Measurements from ENCODE around the gene COBL. TPM values are rescaled to one million over a fixed set of nuclear protein-coding genes. Genes with fewer than 3 reads are reported as not detected.

Gene COBL
- total RNA-seq, 1 experiment from 2014 or later, result 0.04 TPM

DNA sequence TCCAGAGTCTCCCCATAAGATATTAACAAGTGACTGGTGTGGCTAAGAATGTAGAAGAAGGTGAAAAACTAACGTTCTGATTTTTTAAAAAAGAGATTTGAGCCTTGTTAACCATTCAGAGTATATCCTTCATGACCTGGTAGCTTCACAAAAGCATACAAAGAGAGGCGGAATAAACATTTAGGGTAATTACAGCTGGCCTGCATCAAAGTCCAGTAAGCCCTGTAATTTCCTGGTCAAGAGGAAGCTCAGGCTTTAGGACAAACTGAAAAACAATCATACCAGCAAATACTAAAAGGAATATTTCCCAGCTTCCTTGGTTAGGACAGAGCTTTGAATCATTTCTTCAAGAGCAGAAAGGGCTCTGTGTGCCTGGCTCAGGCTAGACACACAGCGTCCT is 165.2 kb downstream of the COBL start:
- Histone ChIP-seq H3K27ac (no peak overlapping the region), H3K4me1 (no peaks in the 10 kb centered on the region), H3K4me3 (no peak overlapping the region), H3K27me3 (peaks cover 11% of the 10 kb centered on the region; the same call in 1 of the 2 replicates), H3K36me3 (no peaks in the 10 kb centered on the region), H3K9me3 (replicated peaks) (no peaks in the 10 kb centered on the region)
- no peak for DNase-seq

DNA sequence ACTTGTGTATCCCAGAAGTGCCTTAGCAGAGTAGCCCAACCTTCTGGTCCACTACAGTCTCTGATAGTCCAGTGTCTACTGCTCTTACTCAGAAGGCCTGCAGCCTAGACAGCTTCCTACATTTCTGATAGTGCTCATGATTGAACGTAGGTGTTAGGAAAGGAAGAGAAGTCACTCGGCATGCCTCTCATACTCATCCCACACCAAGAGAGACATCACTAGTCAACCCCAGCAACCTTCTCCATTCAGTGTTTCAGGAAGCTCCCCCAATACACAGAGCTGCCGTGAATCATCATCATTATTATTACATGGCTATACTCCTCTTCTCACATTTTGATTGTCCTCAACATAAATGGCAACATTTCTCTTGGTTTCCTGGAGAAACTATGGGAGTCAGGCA is 166.4 kb downstream of the COBL start:
- no peaks in the 10 kb centered on the region for H3K9me3 ChIP-seq (replicated peaks)
- DNase-seq, result no peak
- no peaks in the 10 kb centered on the region for H3K4me1 ChIP-seq
- peaks cover 11% of the 10 kb centered on the region; the same call in 1 of the 2 replicates for H3K27me3 ChIP-seq
- no peaks in the 10 kb centered on the region for H3K36me3 ChIP-seq
- H3K27ac ChIP-seq, result no peak overlapping the region
- no peak overlapping the region for H3K4me3 ChIP-seq

DNA sequence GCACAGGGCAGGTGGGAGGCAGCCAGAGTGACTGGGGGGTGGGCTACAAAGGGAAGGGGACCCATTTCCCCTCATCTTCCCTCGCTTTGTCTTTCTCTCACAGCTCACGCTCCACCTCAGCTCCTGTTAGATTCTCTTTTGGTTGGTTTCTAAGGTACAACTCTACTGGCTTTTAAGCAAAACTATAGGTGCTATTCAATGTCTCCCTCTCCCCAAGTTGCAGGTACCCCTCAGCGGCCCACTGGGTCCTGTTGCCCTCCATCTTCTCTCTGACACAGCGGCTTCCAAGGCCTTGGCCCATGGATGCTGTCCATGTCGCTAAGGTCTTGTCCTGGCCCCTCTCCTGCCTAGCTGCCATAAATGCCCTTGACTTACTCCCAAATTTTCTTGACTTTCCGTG is 168.4 kb downstream of the COBL start:
- Histone ChIP-seq H3K4me3 (no peak overlapping the region), H3K27ac (no peak overlapping the region), H3K4me1 (no peaks in the 10 kb centered on the region)

DNA sequence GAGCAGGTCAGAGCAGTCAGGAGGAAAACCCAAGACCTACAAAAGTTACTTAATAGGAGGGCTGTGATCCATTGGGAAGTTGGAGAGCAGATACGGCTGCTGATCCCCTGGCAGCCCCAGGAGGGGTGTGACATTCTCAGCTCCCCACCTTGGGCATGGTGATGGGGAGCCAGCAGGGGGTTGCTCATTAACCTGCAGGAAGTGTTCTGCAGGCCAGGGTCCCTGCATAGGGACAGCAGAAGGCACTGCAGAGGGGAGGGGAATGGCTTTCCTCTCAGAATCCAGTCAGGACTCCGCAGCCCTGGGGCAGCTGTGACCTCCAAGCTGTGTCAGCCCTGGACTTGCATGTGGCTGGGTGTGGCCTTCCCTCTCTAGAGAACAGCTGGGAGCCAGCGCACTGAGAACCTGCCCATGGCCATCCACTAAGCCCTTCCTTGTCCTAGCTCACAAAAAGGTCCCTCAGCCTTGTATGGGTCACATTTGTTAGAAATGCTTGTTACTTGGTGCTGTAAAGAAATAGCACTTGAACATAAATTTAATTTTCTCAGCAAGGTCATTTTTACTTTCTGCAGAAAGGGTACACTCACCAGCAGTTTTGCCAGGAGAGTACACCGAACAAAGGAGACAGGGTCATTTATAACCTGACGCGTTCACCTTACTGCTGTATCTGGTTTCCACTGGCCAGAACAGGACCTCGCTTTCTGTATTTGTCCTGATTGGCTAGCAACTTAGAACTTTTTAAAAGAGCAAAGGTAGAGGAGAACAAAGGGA is 169.6 kb downstream of the COBL start:
- Histone ChIP-seq H3K27me3 (peaks cover 3% of the 10 kb centered on the region; the same call in 1 of the 2 replicates), H3K27ac (no peak overlapping the region), H3K4me1 (no peaks in the 10 kb centered on the region), H3K4me3 (no peak overlapping the region), H3K36me3 (no peaks in the 10 kb centered on the region), H3K9me3 (replicated peaks) (no peaks in the 10 kb centered on the region)
- DNase-seq, result no peak

More for the DNA sequence above, 168.4 kb downstream of the COBL start:
- H3K27me3 ChIP-seq, result peaks cover 4% of the 10 kb centered on the region; the same call in 1 of the 2 replicates
- DNase-seq, result no peak
- no peaks in the 10 kb centered on the region for H3K36me3 ChIP-seq
- H3K9me3 ChIP-seq (replicated peaks), result no peaks in the 10 kb centered on the region

DNA sequence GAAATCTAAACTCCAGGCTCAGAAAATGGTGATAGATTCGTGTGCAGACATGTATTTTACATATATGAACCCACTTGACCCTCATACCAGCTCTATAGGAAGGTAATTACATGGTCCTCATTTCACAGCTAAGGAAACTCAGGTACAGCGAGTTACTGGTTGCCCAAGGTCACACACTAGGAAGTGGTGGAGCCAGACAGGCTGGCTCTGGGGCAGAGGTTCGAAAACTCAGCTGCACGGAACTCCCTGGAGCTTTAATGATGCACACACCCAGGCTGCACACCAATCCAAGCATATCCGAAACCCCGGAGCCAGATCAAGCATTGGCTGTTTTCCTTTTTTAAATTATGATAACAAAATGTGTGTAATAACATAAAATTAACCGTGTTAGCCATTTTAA is 172.4 kb downstream of the COBL start:
- Histone ChIP-seq H3K4me1 (no peaks in the 10 kb centered on the region), H3K27ac (no peak overlapping the region), H3K36me3 (no peaks in the 10 kb centered on the region), H3K9me3 (replicated peaks) (no peaks in the 10 kb centered on the region), H3K27me3 (peaks cover 3% of the 10 kb centered on the region; the same call in 1 of the 2 replicates), H3K4me3 (no peak overlapping the region)
- no peak for DNase-seq

DNA sequence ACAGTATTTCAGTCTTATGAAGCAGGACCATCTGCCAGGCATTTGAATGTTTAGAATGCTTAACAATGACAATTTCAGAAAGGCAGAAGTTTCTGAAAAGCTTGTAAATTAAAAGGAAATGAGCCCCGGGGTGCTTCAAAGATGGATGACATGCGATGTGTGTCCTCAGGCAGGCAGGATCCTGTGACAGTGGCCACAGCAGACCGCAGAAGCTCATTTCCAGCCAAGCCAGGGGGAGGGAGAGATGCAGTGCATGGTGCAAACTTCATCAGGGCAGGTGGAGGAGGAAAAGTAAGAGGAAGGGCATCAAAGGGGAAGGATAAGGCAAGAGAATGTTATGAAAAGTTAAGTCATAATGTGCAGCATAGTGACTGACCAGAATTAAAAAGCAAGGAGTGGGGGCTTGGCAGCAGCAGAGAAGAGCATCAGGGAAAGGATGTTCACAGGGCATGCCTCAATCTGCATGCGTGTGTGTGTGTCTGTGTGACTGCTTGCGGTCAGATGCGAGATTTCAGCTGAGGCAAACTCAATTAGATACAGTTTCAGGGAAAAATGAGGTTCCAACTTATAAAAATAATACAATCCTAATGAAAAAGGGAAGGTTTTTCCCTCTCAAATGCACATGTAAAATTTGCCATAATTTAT is 173.7 kb downstream of the COBL start:
- no peaks in the 10 kb centered on the region for H3K4me1 ChIP-seq
- H3K27me3 ChIP-seq, result peaks cover 3% of the 10 kb centered on the region; the same call in 1 of the 2 replicates
- no peak overlapping the region for H3K4me3 ChIP-seq
- no peaks in the 10 kb centered on the region for H3K36me3 ChIP-seq
- H3K27ac ChIP-seq, result no peak overlapping the region
- H3K9me3 ChIP-seq (replicated peaks), result no peaks in the 10 kb centered on the region
- DNase-seq, result no peak

DNA sequence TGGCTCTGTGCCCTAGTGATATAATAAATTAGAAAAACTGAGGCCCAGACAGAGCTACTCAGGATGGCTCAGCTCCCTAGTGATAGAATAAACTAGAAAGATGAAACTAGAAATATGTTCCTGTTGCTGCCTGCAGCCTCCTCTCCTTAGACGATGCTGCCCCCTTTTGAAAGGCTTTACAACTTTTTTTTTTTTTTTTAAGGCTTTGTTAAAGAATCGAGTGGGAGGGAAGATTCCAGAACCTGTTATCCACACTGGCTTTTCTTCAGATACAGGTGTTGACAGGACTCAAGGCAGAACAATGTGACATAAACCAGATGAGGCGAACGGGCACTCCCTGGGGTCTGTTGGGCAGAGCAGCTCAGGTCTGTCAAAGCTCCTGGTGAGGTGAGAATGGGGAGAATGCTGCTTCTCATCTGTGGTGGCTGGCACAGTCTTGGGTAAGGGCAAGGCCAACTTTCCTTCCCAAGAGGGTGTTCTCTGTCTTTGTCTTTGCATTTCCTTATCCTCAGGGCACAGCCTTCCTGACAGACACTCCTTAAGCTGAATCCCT is 175.1 kb downstream of the COBL start:
- Histone ChIP-seq H3K27me3 (peaks cover 3% of the 10 kb centered on the region; the same call in 1 of the 2 replicates), H3K4me1 (no peaks in the 10 kb centered on the region), H3K4me3 (no peak overlapping the region), H3K36me3 (no peaks in the 10 kb centered on the region), H3K27ac (no peak overlapping the region), H3K9me3 (replicated peaks) (no peaks in the 10 kb centered on the region)
- peak in 1 of 2 experiments; percentile 17 for DNase-seq

DNA sequence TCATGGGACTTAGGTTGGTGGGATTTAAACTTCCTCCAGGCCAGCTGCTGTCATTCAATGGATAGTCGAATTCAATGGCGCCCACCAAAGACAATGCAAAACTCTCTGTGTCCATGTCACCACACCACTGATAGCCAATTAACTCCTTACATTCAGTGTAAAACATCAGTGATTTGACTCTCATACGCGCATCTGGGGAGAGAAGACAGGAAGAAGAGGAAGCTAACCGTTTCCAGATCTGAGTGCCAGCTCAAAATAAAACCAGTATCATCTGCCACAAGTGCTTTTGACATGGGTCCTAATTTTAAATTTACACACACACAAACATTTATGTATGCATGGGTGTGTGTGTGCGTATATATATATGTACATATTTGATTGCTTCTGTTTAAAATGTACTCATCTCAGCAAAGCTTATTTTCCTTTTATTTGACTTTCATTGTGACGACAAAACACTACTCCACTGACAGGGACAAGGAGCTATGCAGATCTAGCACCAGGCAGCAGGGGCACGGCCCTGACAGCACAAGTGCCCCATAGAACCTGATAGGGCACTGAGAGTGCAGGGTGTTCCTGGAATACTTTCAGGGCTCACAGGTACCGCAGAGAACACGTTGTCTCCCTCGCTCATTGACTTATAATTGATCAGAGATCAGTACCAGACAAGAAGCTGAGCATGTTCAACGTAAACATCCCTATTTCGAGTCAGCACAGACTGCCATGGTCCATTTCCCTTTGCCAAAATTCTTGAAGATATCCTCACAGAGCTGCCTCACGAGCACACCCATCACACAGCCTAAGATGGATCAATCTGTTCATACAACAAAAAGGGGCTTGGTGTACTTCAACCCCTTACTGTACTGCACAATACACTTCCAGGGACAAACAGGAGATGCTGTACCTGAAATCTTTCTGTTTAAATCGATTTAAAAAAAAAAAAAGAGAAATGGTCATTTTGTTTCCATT is 176.1 kb downstream of the COBL start:
- H3K36me3 ChIP-seq, result no peaks in the 10 kb centered on the region
- no peak overlapping the region for H3K27ac ChIP-seq
- no peak for DNase-seq
- H3K27me3 ChIP-seq, result peaks cover 3% of the 10 kb centered on the region; the same call in 1 of the 2 replicates
- H3K4me1 ChIP-seq, result no peaks in the 10 kb centered on the region
- no peak overlapping the region for H3K4me3 ChIP-seq
- H3K9me3 ChIP-seq (replicated peaks), result no peaks in the 10 kb centered on the region

DNA sequence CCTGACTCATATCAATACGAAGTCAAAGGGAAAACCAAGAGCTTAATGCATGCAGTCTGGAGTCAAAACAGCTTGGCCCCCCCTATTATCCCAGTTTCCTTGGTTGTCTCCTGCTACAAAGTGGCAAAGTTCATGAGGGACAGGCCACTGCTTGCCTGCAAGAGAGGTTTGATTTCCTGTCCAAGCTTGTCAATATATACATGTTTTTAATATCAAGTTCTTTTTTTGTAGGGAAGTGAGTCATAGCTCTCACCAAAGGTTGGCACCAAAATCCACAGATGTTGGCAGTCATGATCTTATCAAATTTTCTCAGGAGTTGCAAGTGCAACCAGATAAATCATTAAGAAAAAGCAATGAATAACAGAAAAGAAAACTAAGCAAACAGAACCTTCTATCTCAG is 176.8 kb downstream of the COBL start:
- Histone ChIP-seq H3K27me3 (peaks cover 3% of the 10 kb centered on the region; the same call in 1 of the 2 replicates), H3K27ac (no peak overlapping the region), H3K36me3 (no peaks in the 10 kb centered on the region), H3K4me1 (no peaks in the 10 kb centered on the region), H3K4me3 (no peak overlapping the region), H3K9me3 (replicated peaks) (no peaks in the 10 kb centered on the region)
- no peak for DNase-seq

DNA sequence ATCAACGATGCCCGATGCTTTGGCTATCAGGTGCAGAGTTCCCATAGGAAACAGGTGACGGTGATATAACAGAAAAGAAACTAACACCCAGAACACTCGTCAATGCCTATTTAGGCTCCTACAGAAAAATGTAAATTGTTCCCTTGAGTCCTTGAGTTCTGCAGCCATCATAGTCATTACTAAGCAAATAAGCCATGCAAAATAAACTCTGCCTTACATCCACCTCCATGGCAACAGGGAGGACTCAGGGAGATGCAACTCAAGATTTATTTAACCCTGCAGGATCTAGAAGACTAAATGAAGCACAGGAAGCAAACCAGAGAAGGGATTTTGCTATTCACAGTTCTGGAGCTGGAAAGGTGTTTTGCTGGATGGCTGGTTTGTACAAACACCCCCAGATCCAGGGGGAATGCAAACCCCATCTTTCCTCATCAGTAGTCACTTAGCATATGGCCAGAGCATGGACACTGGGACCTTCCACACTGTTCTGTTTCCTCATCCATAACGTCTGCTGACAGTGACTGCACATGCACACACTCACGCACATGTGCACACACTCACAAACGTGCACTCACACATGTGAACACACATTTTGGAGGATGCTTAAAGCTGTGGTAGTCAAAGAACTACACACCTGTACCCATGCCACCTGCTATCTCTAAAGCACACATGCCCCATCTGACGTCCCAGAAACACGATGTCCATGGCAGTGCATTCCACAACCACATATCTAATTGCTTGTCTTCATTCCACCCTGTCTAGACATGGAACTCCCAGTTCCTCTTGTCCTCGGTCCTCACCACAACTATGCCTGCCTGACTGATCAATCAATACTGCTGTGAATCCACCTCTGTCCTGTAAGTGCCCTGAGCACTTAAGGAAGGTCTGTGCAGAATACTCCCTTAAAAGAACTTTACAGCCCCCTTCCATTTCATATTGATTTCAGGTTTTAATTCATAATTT is 178.2 kb downstream of the COBL start:
- Histone ChIP-seq H3K9me3 (replicated peaks) (no peaks in the 10 kb centered on the region), H3K4me3 (no peak overlapping the region), H3K36me3 (no peaks in the 10 kb centered on the region), H3K4me1 (no peaks in the 10 kb centered on the region), H3K27me3 (peaks cover 3% of the 10 kb centered on the region; the same call in 1 of the 2 replicates), H3K27ac (no peak overlapping the region)
- no peak for DNase-seq

DNA sequence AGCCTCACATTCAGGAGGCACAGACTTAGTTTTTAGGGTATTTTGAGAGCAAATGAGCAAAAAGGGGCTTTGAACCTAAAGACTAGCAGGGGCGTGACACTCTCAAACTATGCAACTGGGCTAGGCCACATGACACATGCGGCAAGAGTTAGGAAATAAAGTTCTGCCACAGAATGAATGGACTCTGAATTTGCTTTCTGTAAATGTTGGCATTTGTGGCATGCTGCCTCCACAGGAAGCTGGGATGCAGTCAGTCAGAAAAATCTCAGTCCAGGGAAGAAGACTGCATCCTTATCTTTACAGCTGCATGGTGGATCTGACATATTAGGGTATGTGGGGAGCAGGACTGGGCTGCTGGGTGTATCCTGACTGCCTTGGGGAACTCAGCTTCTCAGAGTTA is 181.0 kb downstream of the COBL start:
- H3K4me3 ChIP-seq, result no peak overlapping the region
- no peak for DNase-seq
- peaks cover 7% of the 10 kb centered on the region; the same call in 1 of the 2 replicates for H3K27me3 ChIP-seq
- H3K27ac ChIP-seq, result no peak overlapping the region
- no peaks in the 10 kb centered on the region for H3K9me3 ChIP-seq (replicated peaks)
- H3K4me1 ChIP-seq, result no peaks in the 10 kb centered on the region
- no peaks in the 10 kb centered on the region for H3K36me3 ChIP-seq

DNA sequence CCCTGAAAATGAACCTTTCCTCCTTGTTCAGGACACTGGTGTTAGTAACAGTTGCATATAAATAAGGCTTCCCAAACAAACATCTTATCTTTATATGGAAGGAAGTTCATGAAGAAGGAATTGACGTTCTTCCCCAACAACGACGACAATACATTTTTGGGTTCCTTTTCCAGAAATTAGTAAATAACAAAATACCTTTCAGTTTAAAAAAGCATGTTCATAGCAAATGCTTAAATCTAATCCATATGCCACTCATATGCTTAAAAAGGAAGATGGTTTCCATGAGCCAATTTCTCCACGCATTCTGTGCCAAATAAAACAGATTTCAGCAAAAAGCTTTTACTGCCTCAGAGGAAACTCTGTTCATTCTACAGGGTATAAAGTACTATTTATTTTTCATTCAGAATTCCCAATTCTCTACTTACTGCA is 182.6 kb downstream of the COBL start:
- H3K4me3 ChIP-seq, result no peak overlapping the region

DNA sequence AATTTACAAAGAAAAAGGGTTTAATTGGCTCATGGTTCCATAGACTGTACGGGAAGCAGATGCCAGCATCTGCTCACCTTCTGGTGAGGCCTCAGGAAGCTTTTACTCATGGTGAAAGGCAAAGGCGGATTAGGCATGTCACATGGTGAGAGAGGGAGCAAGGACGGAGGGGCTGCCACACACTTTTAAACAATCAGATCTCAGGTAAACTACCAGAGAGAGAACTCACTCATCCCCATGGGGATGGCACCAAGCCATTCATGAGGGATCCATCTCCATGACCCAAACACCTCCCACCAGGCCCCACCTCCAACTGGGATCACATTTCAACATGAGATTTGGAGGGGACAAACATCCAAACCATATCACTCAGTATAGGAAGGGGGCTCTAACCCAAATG is 183.9 kb downstream of the COBL start:
- H3K9me3 ChIP-seq (replicated peaks), result no peaks in the 10 kb centered on the region
- H3K4me1 ChIP-seq, result no peaks in the 10 kb centered on the region
- no peak overlapping the region for H3K4me3 ChIP-seq
- H3K27ac ChIP-seq, result no peak overlapping the region
- DNase-seq, result no peak
- no peaks in the 10 kb centered on the region for H3K36me3 ChIP-seq
- H3K27me3 ChIP-seq, result peaks cover 8% of the 10 kb centered on the region; the same call in 1 of the 2 replicates

More for the DNA sequence above, 182.6 kb downstream of the COBL start:
- no peaks in the 10 kb centered on the region for H3K36me3 ChIP-seq
- H3K9me3 ChIP-seq (replicated peaks), result no peaks in the 10 kb centered on the region
- H3K4me1 ChIP-seq, result no peaks in the 10 kb centered on the region
- no peak for DNase-seq
- no peak overlapping the region for H3K27ac ChIP-seq
- H3K27me3 ChIP-seq, result peaks cover 8% of the 10 kb centered on the region; the same call in 1 of the 2 replicates

Measured in SJCRH30 (cell line).